Liver (tissue), 3 donors: Measurements from ENCODE around the gene NISCH.

Experiments
- EGR1 ChIP-seq, 2 donors: IDR thresholded peaks; 2 replicates each; pipeline ENCODE4 v1.6.1; 2016 to 2018; ENCODE audit warnings: antibody characterized with exemption in 2 of 2, low read depth in 2 of 2
- FOXA1 ChIP-seq: IDR thresholded peaks from 2 replicates; pipeline ENCODE4 v1.6.1; 2016; ENCODE audit warnings: antibody characterized with exemption
- GABPA ChIP-seq, 2 donors: IDR thresholded peaks in 1 of 2; conservative IDR thresholded peaks in 1 of 2; 2 replicates each; pipeline ENCODE4 v1.6.1; 2016; ENCODE audit warnings: antibody characterized with exemption in 2 of 2, mild to moderate bottlenecking in 1 of 2, moderate library complexity in 1 of 2
- HNF4G ChIP-seq: IDR thresholded peaks from 2 replicates; pipeline ENCODE4 v1.6.1; 2016; ENCODE audit warnings: antibody characterized with exemption
- RAD21 ChIP-seq, 2 donors: IDR thresholded peaks; 2 replicates each; pipeline ENCODE4 v1.6.1; 2016; ENCODE audit warnings: antibody characterized with exemption in 2 of 2, mild to moderate bottlenecking in 2 of 2
- RXRA ChIP-seq, 2 donors: IDR thresholded peaks; 2 replicates each; pipeline ENCODE4 v1.6.1; 2017 to 2018; ENCODE audit warnings: antibody characterized with exemption in 2 of 2, mild to moderate bottlenecking in 1 of 2
- SP1 ChIP-seq: IDR thresholded peaks from 2 replicates; pipeline ENCODE4 v1.6.1; 2018; ENCODE audit warnings: antibody characterized with exemption, mild to moderate bottlenecking
- TAF1 ChIP-seq: conservative IDR thresholded peaks from 2 replicates; pipeline ENCODE4 v1.6.1; 2016; ENCODE audit warnings: antibody characterized with exemption, mild to moderate bottlenecking
- YY1 ChIP-seq: IDR thresholded peaks from 2 replicates; pipeline ENCODE4 v1.6.1; 2016; ENCODE audit warnings: antibody characterized with exemption, mild to moderate bottlenecking
- TF ChIP-seq, protein P1 (sequence below): IDR thresholded peaks from 2 replicates; pipeline ENCODE4 v1.6.1; 2016; ENCODE audit warnings: antibody characterized with exemption
- TF ChIP-seq, protein P2 (sequence below): fragments of 150-350 bp; IDR thresholded peaks from 2 replicates; pipeline ENCODE4 v1.5.1; 2017; ENCODE audit warnings: improper control_type of control experiment, low read depth, low read length; ENCODE audit not compliant: missing input control
- TF ChIP-seq, protein P3 (sequence below): IDR thresholded peaks from 2 replicates; pipeline ENCODE4 v1.6.1; 2016; ENCODE audit warnings: antibody characterized with exemption, mild to moderate bottlenecking
- TF ChIP-seq, protein P4 (sequence below): IDR thresholded peaks from 2 replicates; pipeline ENCODE4 v1.6.1; 2016; ENCODE audit warnings: antibody characterized with exemption
- TF ChIP-seq, protein P5 (sequence below): IDR thresholded peaks from 2 replicates; pipeline ENCODE4 v1.6.1; 2016; ENCODE audit warnings: antibody characterized with exemption
- donor health status: healthy.
- donor health status: healthy.

DNA sequence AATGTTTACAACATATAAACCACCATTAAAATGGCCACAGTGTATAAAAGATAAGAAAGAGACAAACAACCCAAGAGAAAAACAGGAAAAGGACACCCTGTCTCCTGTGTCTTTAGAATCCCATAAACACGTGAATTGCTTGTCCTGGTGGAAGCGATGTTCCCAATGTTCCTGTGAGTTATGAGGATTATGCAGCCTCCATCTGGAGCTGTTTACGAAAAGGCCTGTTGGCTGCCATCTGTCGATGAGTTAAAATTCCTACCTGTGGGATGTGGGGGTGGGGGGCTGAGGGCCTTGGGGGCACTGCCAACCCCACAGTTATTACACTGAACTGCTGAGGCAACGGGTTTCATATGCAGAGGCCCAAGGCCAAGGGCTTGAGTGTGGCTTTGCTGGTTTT is 13.6 kb downstream of the NISCH start:
- TF ChIP-seq, protein P1, sequence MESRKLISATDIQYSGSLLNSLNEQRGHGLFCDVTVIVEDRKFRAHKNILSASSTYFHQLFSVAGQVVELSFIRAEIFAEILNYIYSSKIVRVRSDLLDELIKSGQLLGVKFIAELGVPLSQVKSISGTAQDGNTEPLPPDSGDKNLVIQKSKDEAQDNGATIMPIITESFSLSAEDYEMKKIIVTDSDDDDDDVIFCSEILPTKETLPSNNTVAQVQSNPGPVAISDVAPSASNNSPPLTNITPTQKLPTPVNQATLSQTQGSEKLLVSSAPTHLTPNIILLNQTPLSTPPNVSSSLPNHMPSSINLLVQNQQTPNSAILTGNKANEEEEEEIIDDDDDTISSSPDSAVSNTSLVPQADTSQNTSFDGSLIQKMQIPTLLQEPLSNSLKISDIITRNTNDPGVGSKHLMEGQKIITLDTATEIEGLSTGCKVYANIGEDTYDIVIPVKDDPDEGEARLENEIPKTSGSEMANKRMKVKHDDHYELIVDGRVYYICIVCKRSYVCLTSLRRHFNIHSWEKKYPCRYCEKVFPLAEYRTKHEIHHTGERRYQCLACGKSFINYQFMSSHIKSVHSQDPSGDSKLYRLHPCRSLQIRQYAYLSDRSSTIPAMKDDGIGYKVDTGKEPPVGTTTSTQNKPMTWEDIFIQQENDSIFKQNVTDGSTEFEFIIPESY: no peak
- TF ChIP-seq, protein P2, sequence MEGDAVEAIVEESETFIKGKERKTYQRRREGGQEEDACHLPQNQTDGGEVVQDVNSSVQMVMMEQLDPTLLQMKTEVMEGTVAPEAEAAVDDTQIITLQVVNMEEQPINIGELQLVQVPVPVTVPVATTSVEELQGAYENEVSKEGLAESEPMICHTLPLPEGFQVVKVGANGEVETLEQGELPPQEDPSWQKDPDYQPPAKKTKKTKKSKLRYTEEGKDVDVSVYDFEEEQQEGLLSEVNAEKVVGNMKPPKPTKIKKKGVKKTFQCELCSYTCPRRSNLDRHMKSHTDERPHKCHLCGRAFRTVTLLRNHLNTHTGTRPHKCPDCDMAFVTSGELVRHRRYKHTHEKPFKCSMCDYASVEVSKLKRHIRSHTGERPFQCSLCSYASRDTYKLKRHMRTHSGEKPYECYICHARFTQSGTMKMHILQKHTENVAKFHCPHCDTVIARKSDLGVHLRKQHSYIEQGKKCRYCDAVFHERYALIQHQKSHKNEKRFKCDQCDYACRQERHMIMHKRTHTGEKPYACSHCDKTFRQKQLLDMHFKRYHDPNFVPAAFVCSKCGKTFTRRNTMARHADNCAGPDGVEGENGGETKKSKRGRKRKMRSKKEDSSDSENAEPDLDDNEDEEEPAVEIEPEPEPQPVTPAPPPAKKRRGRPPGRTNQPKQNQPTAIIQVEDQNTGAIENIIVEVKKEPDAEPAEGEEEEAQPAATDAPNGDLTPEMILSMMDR: no peak
- TF ChIP-seq FOXA1 (no peak), RAD21 (IDR thresholded peaks at IDR 0.05) (no peak), EGR1 (IDR thresholded peaks at IDR 0.05; ENCODE audit: low read depth in 2 of 2) (no peak), YY1 (no peak), SP1 (no peak), TAF1 (no peak), HNF4G (no peak), GABPA (IDR thresholded peaks at IDR 0.05 in 1 of 2, conservative IDR thresholded peaks at IDR 0.05 in 1 of 2) (no peak), RXRA (IDR thresholded peaks at IDR 0.05) (no peak)
- TF ChIP-seq, protein P3, sequence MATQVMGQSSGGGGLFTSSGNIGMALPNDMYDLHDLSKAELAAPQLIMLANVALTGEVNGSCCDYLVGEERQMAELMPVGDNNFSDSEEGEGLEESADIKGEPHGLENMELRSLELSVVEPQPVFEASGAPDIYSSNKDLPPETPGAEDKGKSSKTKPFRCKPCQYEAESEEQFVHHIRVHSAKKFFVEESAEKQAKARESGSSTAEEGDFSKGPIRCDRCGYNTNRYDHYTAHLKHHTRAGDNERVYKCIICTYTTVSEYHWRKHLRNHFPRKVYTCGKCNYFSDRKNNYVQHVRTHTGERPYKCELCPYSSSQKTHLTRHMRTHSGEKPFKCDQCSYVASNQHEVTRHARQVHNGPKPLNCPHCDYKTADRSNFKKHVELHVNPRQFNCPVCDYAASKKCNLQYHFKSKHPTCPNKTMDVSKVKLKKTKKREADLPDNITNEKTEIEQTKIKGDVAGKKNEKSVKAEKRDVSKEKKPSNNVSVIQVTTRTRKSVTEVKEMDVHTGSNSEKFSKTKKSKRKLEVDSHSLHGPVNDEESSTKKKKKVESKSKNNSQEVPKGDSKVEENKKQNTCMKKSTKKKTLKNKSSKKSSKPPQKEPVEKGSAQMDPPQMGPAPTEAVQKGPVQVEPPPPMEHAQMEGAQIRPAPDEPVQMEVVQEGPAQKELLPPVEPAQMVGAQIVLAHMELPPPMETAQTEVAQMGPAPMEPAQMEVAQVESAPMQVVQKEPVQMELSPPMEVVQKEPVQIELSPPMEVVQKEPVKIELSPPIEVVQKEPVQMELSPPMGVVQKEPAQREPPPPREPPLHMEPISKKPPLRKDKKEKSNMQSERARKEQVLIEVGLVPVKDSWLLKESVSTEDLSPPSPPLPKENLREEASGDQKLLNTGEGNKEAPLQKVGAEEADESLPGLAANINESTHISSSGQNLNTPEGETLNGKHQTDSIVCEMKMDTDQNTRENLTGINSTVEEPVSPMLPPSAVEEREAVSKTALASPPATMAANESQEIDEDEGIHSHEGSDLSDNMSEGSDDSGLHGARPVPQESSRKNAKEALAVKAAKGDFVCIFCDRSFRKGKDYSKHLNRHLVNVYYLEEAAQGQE: no peak
- TF ChIP-seq, protein P4, sequence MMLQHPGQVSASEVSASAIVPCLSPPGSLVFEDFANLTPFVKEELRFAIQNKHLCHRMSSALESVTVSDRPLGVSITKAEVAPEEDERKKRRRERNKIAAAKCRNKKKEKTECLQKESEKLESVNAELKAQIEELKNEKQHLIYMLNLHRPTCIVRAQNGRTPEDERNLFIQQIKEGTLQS: no peak
- TF ChIP-seq, protein P5, sequence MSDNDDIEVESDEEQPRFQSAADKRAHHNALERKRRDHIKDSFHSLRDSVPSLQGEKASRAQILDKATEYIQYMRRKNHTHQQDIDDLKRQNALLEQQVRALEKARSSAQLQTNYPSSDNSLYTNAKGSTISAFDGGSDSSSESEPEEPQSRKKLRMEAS: no peak
